ENCODE data around the gene HGD.

- TF ChIP-seq ZSCAN29 (IDR thresholded peaks at IDR 0.05) = no peak
- TF ChIP-seq, protein P1, sequence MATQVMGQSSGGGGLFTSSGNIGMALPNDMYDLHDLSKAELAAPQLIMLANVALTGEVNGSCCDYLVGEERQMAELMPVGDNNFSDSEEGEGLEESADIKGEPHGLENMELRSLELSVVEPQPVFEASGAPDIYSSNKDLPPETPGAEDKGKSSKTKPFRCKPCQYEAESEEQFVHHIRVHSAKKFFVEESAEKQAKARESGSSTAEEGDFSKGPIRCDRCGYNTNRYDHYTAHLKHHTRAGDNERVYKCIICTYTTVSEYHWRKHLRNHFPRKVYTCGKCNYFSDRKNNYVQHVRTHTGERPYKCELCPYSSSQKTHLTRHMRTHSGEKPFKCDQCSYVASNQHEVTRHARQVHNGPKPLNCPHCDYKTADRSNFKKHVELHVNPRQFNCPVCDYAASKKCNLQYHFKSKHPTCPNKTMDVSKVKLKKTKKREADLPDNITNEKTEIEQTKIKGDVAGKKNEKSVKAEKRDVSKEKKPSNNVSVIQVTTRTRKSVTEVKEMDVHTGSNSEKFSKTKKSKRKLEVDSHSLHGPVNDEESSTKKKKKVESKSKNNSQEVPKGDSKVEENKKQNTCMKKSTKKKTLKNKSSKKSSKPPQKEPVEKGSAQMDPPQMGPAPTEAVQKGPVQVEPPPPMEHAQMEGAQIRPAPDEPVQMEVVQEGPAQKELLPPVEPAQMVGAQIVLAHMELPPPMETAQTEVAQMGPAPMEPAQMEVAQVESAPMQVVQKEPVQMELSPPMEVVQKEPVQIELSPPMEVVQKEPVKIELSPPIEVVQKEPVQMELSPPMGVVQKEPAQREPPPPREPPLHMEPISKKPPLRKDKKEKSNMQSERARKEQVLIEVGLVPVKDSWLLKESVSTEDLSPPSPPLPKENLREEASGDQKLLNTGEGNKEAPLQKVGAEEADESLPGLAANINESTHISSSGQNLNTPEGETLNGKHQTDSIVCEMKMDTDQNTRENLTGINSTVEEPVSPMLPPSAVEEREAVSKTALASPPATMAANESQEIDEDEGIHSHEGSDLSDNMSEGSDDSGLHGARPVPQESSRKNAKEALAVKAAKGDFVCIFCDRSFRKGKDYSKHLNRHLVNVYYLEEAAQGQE (IDR thresholded peaks at IDR 0.05; ENCODE audit: low read depth, low read length) = no peak
- TF ChIP-seq, protein P2, sequence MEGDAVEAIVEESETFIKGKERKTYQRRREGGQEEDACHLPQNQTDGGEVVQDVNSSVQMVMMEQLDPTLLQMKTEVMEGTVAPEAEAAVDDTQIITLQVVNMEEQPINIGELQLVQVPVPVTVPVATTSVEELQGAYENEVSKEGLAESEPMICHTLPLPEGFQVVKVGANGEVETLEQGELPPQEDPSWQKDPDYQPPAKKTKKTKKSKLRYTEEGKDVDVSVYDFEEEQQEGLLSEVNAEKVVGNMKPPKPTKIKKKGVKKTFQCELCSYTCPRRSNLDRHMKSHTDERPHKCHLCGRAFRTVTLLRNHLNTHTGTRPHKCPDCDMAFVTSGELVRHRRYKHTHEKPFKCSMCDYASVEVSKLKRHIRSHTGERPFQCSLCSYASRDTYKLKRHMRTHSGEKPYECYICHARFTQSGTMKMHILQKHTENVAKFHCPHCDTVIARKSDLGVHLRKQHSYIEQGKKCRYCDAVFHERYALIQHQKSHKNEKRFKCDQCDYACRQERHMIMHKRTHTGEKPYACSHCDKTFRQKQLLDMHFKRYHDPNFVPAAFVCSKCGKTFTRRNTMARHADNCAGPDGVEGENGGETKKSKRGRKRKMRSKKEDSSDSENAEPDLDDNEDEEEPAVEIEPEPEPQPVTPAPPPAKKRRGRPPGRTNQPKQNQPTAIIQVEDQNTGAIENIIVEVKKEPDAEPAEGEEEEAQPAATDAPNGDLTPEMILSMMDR (IDR thresholded peaks at IDR 0.05 in 2 of 3, conservative IDR thresholded peaks at IDR 0.05 in 1 of 3; ENCODE audit: control insufficient read depth in 2 of 3, extremely low read depth in 1 of 3, insufficient read depth in 1 of 3, low read depth in 3 of 3, low read length in 3 of 3) = no peak
These were observed 47.5 kb downstream of the HGD start for GRCh38 chr3:120634539-120634938.

All from GM12878 (cell line).